SK-N-SH (cell line): ENCODE results near the gene TMEM117.
"Not testable (repeated sequence)": the region's sequence is repeated elsewhere in the genome, so short reads cannot be mapped to it uniquely, and the experiment has no call there.

Source experiments
- CTCF ChIP-seq: fragments of 200-600 bp; sonication (generic); IDR thresholded peaks from 2 replicates; pipeline ENCODE4 v1.6.1; 2017; ENCODE audit warnings: antibody characterized with exemption, mild to moderate bottlenecking, moderate library complexity
- POLR2AphosphoS5 ChIP-seq: IDR thresholded peaks from 2 replicates; pipeline ENCODE4 v1.6.1; 2012; ENCODE audit warnings: low read depth, low read length

GRCh38 chr12:44044491-44044890 lies 208.6 kb downstream of the TMEM117 start:
- TF ChIP-seq CTCF, POLR2AphosphoS5: not testable (repeated sequence)
